GM13976 (cell line): ENCODE data around the gene MICAL1.

Source experiments
- DNase-seq: peaks from one replicate; pipeline ENCODE4 v3.0.0; 2012; ENCODE audit warnings: low spot score
- in situ Hi-C: fragments of 300-500 bp; cut with MboI; formaldehyde crosslinking; loops from one replicate; pipeline ENCODE4 v1.12.0; 2022; ENCODE audit warnings: low sequenced_read_pairs, mixed read lengths, inconsistent platforms; ENCODE audit not compliant: unreplicated experiment
- TF ChIP-seq, protein P1 (sequence below): IDR thresholded peaks from 2 replicates; pipeline ENCODE4 v1.5.1; 2012; ENCODE audit warnings: borderline replicate concordance, mild to moderate bottlenecking; ENCODE audit not compliant: insufficient read depth; ENCODE audit errors: extremely low read depth, missing control alignments, control extremely low read depth

Gene MICAL1

GRCh38 chr6:109449795-109450673, 5.5 kb downstream of the MICAL1 start:
- in situ Hi-C loops, result no loop called here
- TF ChIP-seq, protein P1, sequence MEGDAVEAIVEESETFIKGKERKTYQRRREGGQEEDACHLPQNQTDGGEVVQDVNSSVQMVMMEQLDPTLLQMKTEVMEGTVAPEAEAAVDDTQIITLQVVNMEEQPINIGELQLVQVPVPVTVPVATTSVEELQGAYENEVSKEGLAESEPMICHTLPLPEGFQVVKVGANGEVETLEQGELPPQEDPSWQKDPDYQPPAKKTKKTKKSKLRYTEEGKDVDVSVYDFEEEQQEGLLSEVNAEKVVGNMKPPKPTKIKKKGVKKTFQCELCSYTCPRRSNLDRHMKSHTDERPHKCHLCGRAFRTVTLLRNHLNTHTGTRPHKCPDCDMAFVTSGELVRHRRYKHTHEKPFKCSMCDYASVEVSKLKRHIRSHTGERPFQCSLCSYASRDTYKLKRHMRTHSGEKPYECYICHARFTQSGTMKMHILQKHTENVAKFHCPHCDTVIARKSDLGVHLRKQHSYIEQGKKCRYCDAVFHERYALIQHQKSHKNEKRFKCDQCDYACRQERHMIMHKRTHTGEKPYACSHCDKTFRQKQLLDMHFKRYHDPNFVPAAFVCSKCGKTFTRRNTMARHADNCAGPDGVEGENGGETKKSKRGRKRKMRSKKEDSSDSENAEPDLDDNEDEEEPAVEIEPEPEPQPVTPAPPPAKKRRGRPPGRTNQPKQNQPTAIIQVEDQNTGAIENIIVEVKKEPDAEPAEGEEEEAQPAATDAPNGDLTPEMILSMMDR, result no peak
- DNase-seq, result no peak

DNA sequence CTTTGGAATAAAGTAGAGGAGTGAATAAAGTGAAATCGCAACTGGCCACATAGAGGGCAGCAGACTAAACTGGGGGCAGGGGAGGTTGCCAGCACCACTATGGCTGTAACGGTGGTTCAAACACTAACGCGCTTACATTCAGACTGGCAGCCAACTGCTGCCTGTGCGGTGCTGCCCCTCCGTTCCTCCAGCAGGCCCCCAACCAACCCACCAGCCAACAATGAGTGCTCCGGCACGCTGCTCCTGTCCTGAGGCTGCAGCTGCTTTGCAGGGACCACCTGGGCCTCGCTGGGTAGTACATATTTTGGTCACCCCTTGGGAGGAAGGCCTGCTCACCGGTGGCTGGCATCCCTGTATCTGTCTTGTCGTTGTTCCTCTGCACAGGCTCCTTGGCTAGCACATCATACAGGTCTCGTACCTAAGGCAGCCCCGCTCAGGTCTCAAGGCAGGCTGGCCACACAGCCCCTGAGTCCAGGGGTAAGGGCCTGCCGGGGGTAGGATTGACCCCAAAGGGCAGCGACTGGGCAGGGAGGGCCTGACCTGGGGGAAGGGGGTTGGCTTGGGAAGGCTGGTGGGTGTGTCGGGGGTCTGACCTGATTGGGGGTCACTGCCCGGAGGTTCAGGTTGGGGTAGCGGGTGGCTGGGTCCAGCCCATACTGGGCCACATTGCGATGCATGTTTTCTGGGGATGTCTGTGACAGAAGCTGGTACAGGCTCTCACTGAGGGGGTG, 6.3 kb downstream of the MICAL1 start:
- DNase-seq, result no peak
- in situ Hi-C loops, result no loop called here
- TF ChIP-seq, protein P1, result no peak

DNA sequence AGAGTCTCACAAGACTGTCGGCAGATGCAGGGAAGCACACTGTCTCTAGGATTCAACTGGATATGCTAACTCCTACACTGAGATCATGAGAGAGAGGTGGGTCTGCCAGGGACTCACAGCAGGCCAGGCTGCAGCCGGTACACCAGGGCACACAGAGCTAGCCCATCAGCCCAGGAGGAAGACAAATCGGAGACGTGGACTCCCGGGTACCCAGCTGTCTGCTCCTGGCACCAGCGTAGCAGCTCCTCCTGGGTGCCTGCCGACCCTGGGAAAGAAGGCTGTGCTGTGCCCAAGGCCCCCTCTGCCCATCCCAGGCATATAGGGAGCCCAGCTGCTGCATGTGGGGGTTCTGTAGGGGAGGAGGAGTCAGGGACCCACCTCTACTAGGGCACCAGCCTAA, 7.0 kb downstream of the MICAL1 start:
- in situ Hi-C loops, result no loop called here

DNA sequence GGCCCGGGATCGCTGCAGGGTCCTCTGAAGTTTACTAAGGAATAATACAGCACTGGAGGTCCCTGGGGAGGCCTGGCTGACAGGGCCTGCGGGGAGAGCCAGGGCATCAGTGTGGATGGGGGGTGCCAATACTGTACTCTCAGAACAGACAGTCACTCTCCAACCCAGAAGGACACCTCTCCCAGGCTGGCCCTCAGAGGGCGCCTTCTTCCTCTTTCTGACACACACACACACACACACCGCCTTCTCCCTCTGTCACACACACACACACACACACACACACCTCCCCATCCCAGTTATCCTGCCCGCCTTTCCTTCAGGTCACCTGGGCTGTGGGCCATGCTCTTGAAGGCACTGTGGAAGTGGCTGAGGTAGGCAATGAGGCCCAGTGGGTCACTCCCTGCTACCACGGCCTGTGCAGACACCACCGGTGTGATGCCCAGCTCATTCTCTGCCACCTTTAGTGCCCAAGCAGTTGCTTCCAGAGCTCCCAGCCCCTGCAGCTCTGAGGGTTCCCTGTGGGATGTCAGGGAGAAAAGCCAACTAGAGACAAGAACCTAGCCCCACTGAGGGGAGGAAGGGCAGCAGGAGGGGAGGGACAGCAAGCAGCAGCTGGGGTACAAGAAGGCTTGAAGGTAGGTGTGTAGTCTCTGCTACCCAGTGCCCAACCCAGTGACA, 7.6 kb downstream of the MICAL1 start:
- TF ChIP-seq, protein P1, result no peak
- no peak for DNase-seq
- in situ Hi-C loops, result no loop called here

More for the DNA sequence above, 7.0 kb downstream of the MICAL1 start:
- DNase-seq, result no peak
- TF ChIP-seq, protein P1, result no peak

- DNase-seq, result no peak
- in situ Hi-C loops, result no loop called here
- TF ChIP-seq, protein P1, result no peak
Measured at GRCh38 chr6:109447087-109447486, 8.5 kb downstream of the MICAL1 start.

DNA sequence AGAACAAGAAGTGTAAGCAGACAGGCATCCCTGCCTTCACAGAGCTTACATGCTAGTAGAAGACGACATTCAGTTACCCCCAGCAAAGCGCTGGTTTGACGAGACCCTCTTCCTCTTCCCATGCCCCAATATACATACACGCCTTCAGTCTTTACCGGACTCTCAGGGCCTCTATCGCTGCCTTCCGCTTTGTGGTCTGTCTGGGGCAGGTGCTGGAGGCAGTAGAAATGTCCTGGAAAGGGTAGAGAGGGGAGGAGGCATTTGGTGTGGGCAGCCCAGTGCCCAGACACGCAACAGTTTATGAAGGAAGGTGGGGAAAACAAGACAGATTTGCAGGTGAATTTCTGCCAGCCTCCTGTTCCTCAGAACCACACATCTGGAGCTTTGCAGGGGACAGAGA, 9.0 kb downstream of the MICAL1 start:
- no peak for DNase-seq
- in situ Hi-C loops, result no loop called here
- TF ChIP-seq, protein P1, result no peak
